Endothelial cell of umbilical vein (primary cell): ENCODE measurements around the gene SELENOF.

Experiments
- POLR2A ChIP-seq: IDR thresholded peaks from 2 replicates; pipeline ENCODE4 v1.6.1; 2012; ENCODE audit warnings: low read depth, mild to moderate bottlenecking, control low read depth, low read length
- POLR2AphosphoS5 ChIP-seq: IDR thresholded peaks from 2 replicates; pipeline ENCODE4 v1.6.1; 2012; ENCODE audit warnings: low read depth, mild to moderate bottlenecking, control low read depth, low read length, moderate library complexity; ENCODE audit not compliant: insufficient read depth
- TF ChIP-seq, protein P1 (sequence below), 2 donors: IDR thresholded peaks; 1 replicate in 1 of 2; 2 replicates in 1 of 2; pipeline ENCODE4 v1.5.1; 2011; ENCODE audit warnings: low read length in 2 of 2, mild to moderate bottlenecking in 2 of 2, moderate library complexity in 2 of 2, control low read depth in 1 of 2, inconsistent platforms in 1 of 2, low read depth in 1 of 2; ENCODE audit not compliant: insufficient read depth in 1 of 2; ENCODE audit errors: extremely low read depth in 1 of 2

DNA sequence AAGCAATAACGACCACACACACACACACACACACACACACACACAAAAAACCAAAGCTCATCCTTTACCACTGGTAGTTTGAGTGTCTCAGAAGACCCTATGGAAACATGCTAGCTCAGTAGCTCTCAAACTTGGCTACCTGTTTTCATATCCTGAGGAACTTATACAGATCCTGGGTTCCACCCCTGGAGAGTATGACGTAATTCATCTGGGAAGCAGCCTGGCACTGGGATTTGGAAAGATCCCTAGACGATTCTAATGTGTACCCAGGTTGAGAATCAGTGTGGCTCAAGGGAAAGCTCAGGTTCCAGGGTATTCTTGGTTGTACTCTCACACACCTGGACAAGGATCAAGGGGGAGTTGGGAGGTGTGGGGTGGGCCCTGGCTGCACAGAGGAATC, 85.9 kb downstream of the SELENOF start:
- TF ChIP-seq, protein P1, sequence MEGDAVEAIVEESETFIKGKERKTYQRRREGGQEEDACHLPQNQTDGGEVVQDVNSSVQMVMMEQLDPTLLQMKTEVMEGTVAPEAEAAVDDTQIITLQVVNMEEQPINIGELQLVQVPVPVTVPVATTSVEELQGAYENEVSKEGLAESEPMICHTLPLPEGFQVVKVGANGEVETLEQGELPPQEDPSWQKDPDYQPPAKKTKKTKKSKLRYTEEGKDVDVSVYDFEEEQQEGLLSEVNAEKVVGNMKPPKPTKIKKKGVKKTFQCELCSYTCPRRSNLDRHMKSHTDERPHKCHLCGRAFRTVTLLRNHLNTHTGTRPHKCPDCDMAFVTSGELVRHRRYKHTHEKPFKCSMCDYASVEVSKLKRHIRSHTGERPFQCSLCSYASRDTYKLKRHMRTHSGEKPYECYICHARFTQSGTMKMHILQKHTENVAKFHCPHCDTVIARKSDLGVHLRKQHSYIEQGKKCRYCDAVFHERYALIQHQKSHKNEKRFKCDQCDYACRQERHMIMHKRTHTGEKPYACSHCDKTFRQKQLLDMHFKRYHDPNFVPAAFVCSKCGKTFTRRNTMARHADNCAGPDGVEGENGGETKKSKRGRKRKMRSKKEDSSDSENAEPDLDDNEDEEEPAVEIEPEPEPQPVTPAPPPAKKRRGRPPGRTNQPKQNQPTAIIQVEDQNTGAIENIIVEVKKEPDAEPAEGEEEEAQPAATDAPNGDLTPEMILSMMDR (IDR thresholded peaks at IDR 0.05; ENCODE audit: extremely low read depth in 1 of 2, insufficient read depth in 1 of 2, low read depth in 1 of 2, low read length in 2 of 2), result no peak
- TF ChIP-seq POLR2A, result no peak
- TF ChIP-seq POLR2AphosphoS5, result no peak
